Hepatocyte (in vitro differentiated cells): ENCODE measurements around the gene XRCC5. TPM values are rescaled to one million over a fixed set of nuclear protein-coding genes. Genes with fewer than 3 reads are reported as not detected.

Experiments
- DNase-seq: peaks from one replicate; pipeline ENCODE4 v3.0.0-alpha.2; 2016; ENCODE audit warnings: low spot score
- H2AFZ ChIP-seq: fragments of 200-600 bp; sonication (generic); 2 replicates; pipeline ENCODE4 v1.6.0; 2016; ENCODE audit warnings: antibody characterized with exemption, mild to moderate bottlenecking
- H3K27ac ChIP-seq: fragments of 200-600 bp; sonication (generic); 2 replicates; pipeline ENCODE4 v1.5.1; 2016; ENCODE audit warnings: mild to moderate bottlenecking
- H3K27me3 ChIP-seq: fragments of 200-600 bp; sonication (generic); 2 replicates; pipeline ENCODE4 v1.6.1; 2016
- H3K36me3 ChIP-seq: fragments of 200-600 bp; sonication (generic); replicated peaks from 2 replicates; pipeline ENCODE4 v1.5.1; 2016; ENCODE audit warnings: low read depth; ENCODE audit not compliant: insufficient read depth
- H3K4me1 ChIP-seq: fragments of 200-600 bp; sonication (generic); 2 replicates; pipeline ENCODE4 v1.5.1; 2016; ENCODE audit warnings: mild to moderate bottlenecking, moderate library complexity; ENCODE audit not compliant: insufficient read depth
- H3K4me2 ChIP-seq: fragments of 200-600 bp; sonication (generic); 2 replicates; pipeline ENCODE4 v1.6.0; 2016
- H3K4me3 ChIP-seq: fragments of 200-600 bp; sonication (generic); 2 replicates; pipeline ENCODE4 v1.5.1; 2016; ENCODE audit warnings: mild to moderate bottlenecking
- H3K79me2 ChIP-seq: fragments of 200-600 bp; sonication (generic); 2 replicates; pipeline ENCODE4 v1.6.0; 2017; ENCODE audit warnings: mild to moderate bottlenecking
- H3K9me2 ChIP-seq: fragments of 200-600 bp; sonication (generic); replicated peaks from 2 replicates; pipeline ENCODE4 v1.6.0; 2017; ENCODE audit warnings: mild to moderate bottlenecking; ENCODE audit not compliant: insufficient read depth
- H3K9me3 ChIP-seq: fragments of 200-600 bp; sonication (generic); 2 replicates; pipeline ENCODE4 v1.5.1; 2016; ENCODE audit warnings: low read depth, mild to moderate bottlenecking
- H4K20me1 ChIP-seq: fragments of 200-600 bp; sonication (generic); 2 replicates; pipeline ENCODE4 v1.6.0; 2016; ENCODE audit warnings: mild to moderate bottlenecking; ENCODE audit not compliant: insufficient read depth, poor library complexity, severe bottlenecking
- CTCF ChIP-seq: fragments of 200-600 bp; sonication (generic); IDR thresholded peaks from 2 replicates; pipeline ENCODE4 v1.5.1; 2016; ENCODE audit warnings: antibody characterized with exemption, mild to moderate bottlenecking; ENCODE audit not compliant: poor library complexity
- EZH2 ChIP-seq: fragments of 200-600 bp; sonication (generic); IDR thresholded peaks from 2 replicates; pipeline ENCODE4 v1.6.1; 2016; ENCODE audit warnings: antibody characterized with exemption, mild to moderate bottlenecking, borderline replicate concordance
- EZH2phosphoT487 ChIP-seq: fragments of 200-600 bp; sonication (generic); IDR thresholded peaks from one replicate; pipeline ENCODE4 v1.6.1; 2018; ENCODE audit warnings: antibody characterized with exemption, mild to moderate bottlenecking, low read depth, moderate library complexity; ENCODE audit not compliant: unreplicated experiment, severe bottlenecking
- WGBS: methylation state at CpG from one replicate; pipeline ENCODE4 v1.1.6; 2016; ENCODE audit warnings: low lambda C conversion rate; ENCODE audit errors: missing lambda C conversion rate; 5-methylcytosine and 5-hydroxymethylcytosine counted together
- polyA plus RNA-seq: library from polyadenylated mRNA; unstranded; fragments of >200 nt; fragmentation: Nextera tagmentation; extraction: Ambion mirVana; gene quantifications from 2 replicates; pipeline ENCODE4 v1.2.1, GENCODE V29; 2016
- total RNA-seq: library from RNA; depleted of rRNA; stranded (reverse); fragments of >200 nt; gene quantifications from 2 replicates; pipeline ENCODE4 v1.2.3, GENCODE V29; 2014

The XRCC5 gene
- total and polyA plus RNA-seq, 2 experiments from 2014 or later = 181 to 208 TPM

GRCh38 chr2:216215658-216216390 lies 106.7 kb downstream of the XRCC5 start:
- DNase-seq = peak; percentile 49
- Histone ChIP-seq H4K20me1 (no peaks in the 10 kb centered on the region), H3K4me2 (no peak overlapping the region), H3K79me2 (no peaks in the 10 kb centered on the region), H3K9me2 (no peaks in the 10 kb centered on the region), H3K27me3 (no peaks in the 10 kb centered on the region), H3K36me3 (no peaks in the 10 kb centered on the region), H2AFZ (no peak overlapping the region), H3K9me3 (no peaks in the 10 kb centered on the region), H3K4me1 (peaks cover 14% of the 10 kb centered on the region), H3K27ac (no peak overlapping the region), H3K4me3 (no peak overlapping the region)
- TF ChIP-seq EZH2phosphoT487 = no peak
- no peak for TF ChIP-seq EZH2
- peak; percentile 38 for TF ChIP-seq CTCF
- WGBS = 68% methylated on average over 4 of the region's 4 CpGs

GRCh38 chr2:216216951-216217903 lies 108.1 kb downstream of the XRCC5 start:
- no peaks in the 10 kb centered on the region for H3K9me3 ChIP-seq
- no peak overlapping the region for H3K4me2 ChIP-seq
- no peak overlapping the region for H2AFZ ChIP-seq
- no peaks in the 10 kb centered on the region for H3K79me2 ChIP-seq
- no peak for DNase-seq
- no peaks in the 10 kb centered on the region for H3K27me3 ChIP-seq
- 58% methylated on average over 7 of the region's 7 CpGs for WGBS
- H3K36me3 ChIP-seq = no peaks in the 10 kb centered on the region
- no peaks in the 10 kb centered on the region for H3K9me2 ChIP-seq
- H4K20me1 ChIP-seq = no peaks in the 10 kb centered on the region
- H3K27ac ChIP-seq = peak overlapping the region; percentile 19
- no peak for TF ChIP-seq EZH2phosphoT487
- TF ChIP-seq CTCF = no peak
- no peak for TF ChIP-seq EZH2
- H3K4me1 ChIP-seq = peaks cover 14% of the 10 kb centered on the region
- no peak overlapping the region for H3K4me3 ChIP-seq

- Histone ChIP-seq H4K20me1 (no peaks in the 10 kb centered on the region), H3K27ac (peak overlapping the region; percentile 19), H3K4me3 (no peak overlapping the region), H2AFZ (no peak overlapping the region), H3K79me2 (no peaks in the 10 kb centered on the region), H3K9me3 (no peaks in the 10 kb centered on the region), H3K4me2 (no peak overlapping the region), H3K27me3 (no peaks in the 10 kb centered on the region), H3K4me1 (peaks cover 14% of the 10 kb centered on the region), H3K9me2 (no peaks in the 10 kb centered on the region), H3K36me3 (no peaks in the 10 kb centered on the region)
- 78% methylated on average over 2 of the region's 2 CpGs for WGBS
- DNase-seq = no peak
- TF ChIP-seq EZH2phosphoT487 (no peak), CTCF (no peak), EZH2 (no peak)
These were observed 108.7 kb downstream of the XRCC5 start for GRCh38 chr2:216217904-216218260.
